HG03280 (cell line): ENCODE measurements around the gene ARMC9.

Experiments
- ATAC-seq: cut with Tn5 transposase; IDR thresholded peaks from one replicate; pipeline ENCODE4 v1.9.1; 2021; ENCODE audit warnings: mild to moderate bottlenecking, moderate library complexity; ENCODE audit not compliant: unreplicated experiment

The ARMC9 gene

DNA sequence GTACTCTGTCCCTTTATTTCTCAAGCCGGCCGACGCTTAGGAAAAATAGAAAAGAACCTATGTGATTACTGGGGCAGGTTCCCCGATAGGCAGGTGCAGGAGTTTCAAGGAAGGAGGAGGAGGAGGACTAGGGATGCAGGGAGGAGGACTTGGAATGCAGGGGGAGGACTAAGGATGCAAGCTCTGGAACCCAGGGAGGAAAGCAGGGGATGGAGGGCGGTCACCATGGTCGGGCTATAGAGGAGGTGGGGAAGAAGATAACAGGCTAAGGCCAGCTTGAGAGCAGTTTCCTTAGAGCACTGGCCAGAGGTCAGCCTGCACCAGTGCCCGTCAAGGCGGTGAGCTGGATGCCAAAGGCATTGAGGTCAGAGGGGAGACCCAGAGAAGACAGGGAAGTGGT, 178.4 kb downstream of the ARMC9 start:
- ATAC-seq: no peak

GRCh38 chr2:231378026-231378722, 179.7 kb downstream of the ARMC9 start:
- ATAC-seq: no peak

GRCh38 chr2:231379266-231380215, 181.1 kb downstream of the ARMC9 start:
- no peak for ATAC-seq

GRCh38 chr2:231380307-231380706, 181.9 kb downstream of the ARMC9 start:
- ATAC-seq: no peak

- no peak for ATAC-seq
These were observed 182.8 kb downstream of the ARMC9 start for GRCh38 chr2:231380991-231381847.

GRCh38 chr2:231382116-231382515, 183.7 kb downstream of the ARMC9 start:
- ATAC-seq: no peak

DNA sequence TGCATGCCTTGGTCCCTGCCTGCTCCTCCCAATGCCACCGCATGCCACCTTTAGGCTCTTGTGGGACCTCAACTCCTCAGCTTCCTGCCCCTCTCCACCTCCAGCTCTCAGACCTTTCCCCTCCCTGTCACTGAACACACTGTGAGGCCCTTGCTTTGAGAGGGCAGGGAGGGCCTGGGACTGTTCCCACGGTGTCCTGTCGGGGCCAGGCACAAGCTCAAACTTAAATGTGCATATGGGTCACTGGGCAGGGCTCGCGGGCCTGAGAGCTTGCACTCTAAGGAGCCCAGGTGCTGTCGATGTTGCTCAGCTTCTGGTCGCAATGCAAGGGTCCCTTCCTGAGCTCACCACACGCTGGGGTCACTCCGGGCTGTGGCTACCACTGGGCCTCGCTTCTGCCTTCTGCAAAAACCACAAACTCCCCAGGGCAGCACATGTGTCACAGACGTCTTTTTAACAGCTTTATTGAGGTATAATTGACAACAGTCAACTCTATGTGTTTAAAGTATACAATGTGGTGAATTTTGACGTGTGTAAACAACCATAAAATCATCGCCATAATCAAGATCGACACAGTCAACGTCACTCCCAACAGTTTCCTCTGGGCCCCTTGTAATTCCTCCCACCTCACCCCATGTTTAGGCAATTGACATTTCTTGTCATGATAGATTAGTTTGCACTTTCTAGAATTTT, 185.1 kb downstream of the ARMC9 start:
- no peak for ATAC-seq

- ATAC-seq: no peak
These were observed 185.6 kb downstream of the ARMC9 start for GRCh38 chr2:231384109-231384435.

DNA sequence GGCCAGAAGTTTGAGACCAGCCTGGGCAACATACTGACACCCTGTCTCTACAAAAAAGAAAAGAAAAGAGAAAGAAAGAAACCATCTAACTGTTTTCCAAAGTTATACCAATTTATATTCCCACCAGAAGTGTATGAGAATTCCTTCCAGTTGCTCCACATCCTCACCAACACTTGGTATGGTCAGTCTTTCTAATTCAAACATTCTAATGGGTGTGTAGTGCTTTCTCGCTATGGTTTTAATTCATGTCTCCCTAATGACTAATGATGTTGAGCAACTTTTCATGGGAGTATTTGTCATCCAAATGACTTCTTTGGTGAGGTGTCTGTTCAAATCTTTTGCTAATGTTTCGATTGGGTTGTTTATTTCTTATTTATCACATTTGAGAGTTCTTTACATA, 186.5 kb downstream of the ARMC9 start:
- no peak for ATAC-seq

DNA sequence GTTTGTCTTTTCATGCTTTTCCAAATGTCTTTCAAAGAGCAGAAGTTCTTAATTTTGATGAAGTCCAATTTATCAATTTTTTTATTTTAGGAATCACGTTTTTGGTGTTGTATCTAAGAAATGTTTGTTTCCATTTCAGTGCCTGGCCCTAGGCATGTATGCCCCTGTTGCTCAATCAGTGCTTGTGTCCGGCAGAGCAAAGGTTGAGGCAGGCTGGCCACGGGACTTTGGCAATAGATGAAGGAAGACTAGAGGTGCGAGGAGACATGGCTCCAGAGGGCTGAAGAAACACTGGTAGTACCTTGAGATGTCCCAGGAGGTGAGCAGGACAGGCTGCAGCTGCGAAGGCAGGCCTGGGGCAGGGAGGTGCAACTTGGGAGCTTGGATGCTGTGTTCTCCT, 187.0 kb downstream of the ARMC9 start:
- ATAC-seq: no peak

DNA sequence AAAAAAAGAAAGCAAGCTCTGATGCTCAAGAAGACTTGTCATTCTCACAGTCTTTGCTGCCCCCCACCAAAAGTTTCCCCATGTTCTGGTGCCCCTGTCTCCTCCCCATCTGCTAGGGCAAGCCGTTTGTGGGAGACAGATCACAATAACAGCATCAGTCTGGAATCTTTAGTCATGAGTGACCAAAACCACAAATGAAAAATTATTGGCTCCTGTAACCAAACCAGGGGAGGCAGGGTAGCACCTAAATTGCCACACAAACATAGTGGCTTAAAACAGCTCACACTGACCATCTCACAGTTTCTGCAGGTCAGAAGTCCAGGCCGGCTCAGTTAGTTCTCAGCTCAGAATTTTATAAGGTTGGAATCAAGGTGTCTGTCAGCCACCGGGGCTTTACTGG, 188.0 kb downstream of the ARMC9 start:
- ATAC-seq: no peak

- no peak for ATAC-seq
These were observed 189.7 kb downstream of the ARMC9 start for GRCh38 chr2:231387904-231388724.

DNA sequence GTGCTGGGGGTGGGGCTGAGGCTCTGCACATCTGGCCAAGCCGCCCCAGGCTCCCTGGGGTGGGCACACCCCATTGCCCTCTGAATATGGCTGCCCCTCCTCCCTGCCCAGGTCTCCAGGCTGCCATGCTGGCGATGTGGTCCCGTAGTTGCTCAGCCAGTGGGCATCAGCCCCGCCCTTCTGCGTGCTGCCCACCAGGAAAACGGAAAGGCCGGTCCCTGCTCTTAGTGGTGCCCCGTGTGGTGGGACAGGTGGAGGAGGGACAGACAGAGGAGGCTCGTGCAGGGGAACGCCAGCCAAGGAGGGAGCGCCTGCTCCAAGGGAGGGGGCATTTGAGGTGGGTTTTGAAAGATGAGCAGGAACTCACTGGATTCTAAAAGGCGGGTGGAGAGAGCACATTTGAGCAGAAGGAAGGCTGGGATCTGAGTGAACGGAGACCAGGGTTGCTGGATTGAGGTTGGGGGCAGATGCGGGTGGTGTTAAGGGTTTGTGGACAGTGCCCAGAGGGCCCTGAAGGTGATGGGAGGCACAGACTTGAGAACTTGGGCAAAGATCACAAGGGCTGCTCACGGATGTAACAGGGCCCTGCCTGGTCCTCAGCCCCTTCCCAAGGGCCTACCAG, 190.4 kb downstream of the ARMC9 start:
- no peak for ATAC-seq

DNA sequence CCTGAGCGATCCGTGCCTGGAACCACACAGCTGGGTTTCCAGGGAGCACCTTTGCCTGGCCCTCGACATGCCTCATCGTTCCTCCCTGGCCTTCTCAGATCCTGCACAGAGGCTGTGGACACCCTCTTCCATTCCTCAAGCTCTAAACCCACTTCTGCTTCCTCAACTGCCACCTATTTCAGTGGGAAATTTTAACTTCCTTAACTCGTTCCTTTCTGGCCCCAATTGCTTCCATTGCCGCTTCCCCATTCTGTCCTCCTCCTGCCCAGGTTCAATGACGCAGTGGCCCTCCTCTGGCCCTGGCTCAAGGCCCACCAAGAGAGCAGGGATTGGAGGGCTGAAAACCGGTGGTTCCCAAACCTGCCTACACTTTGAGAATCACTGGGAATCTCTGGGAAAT, 192.2 kb downstream of the ARMC9 start:
- ATAC-seq: no peak

DNA sequence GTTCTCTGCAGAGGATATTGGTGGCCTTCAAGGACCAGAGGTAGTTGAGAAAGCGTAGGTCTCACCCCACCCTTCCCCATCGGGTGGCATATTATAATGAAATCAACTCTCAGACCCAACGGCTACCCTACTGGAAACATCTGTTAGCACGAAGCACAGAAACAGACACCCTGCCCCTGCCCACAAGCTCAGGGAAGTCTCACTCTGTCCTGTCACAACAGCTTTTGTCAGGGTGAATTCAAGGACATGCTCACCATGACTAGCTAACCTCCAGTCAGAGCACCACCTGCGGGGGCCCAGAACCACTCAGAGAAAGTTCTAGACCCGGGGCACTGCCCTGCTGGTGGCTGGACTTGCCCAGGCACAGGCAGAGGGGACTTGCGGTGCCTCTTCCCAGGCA, 193.6 kb downstream of the ARMC9 start:
- ATAC-seq: no peak

GRCh38 chr2:231392431-231393148, 194.2 kb downstream of the ARMC9 start:
- ATAC-seq: no peak

- ATAC-seq: no peak
These were observed 195.0 kb downstream of the ARMC9 start for GRCh38 chr2:231393149-231394131.
